Ascending aorta (tissue), 2 donors: ENCODE data around the gene FOXI1. TPM values are rescaled to one million over a fixed set of nuclear protein-coding genes. Genes with fewer than 3 reads are reported as not detected.
"Not testable (repeated sequence)": the region's sequence is repeated elsewhere in the genome, so short reads cannot be mapped to it uniquely, and the experiment has no call there.

Experiments used
- DNase-seq, 2 donors: peaks; one replicate each; pipeline ENCODE4 v3.0.0-alpha.2; 2019; ENCODE audit warnings: low spot score in 2 of 2
- H3K27ac ChIP-seq, 2 donors: fragments of 200-600 bp; sonication (generic); one replicate each; pipeline ENCODE4 v1.5.1; 2016 to 2017; ENCODE audit warnings: mild to moderate bottlenecking in 1 of 2
- H3K27me3 ChIP-seq: fragments of 200-600 bp; sonication (generic); one replicate; pipeline ENCODE4 v1.5.1; 2017
- H3K36me3 ChIP-seq, 2 donors: fragments of 200-600 bp; sonication (generic); one replicate each; pipeline ENCODE4 v1.5.1; 2016
- H3K4me1 ChIP-seq, 2 donors: fragments of 200-600 bp; sonication (generic); one replicate each; pipeline ENCODE4 v1.5.1; 2016 to 2017; ENCODE audit warnings: mild to moderate bottlenecking in 1 of 2
- H3K4me3 ChIP-seq, 2 donors: fragments of 200-600 bp; sonication (generic); one replicate each; pipeline ENCODE4 v1.5.1; 2016 to 2017; ENCODE audit warnings: mild to moderate bottlenecking in 1 of 2
- H3K9me3 ChIP-seq, 2 donors: fragments of 200-600 bp; sonication (generic); one replicate each; pipeline ENCODE4 v1.5.1; 2016
- intact Hi-C: fragments of 100-400 bp; cut with DNase I; formaldehyde crosslinking; loops from one replicate; pipeline ENCODE4 v1.15.1; 2023
- total RNA-seq: library from RNA; depleted of rRNA; stranded (reverse); fragments of >200 nt; gene quantifications from one replicate; pipeline ENCODE4 v1.1.0, GENCODE V29; 2016
- TF ChIP-seq, protein P1 (sequence below), 3 experiments: fragments of 200-600 bp in 2 of 3; fragments of 450-650 bp in 1 of 3; sonication (generic) in 2 of 3; IDR thresholded peaks; one replicate each; pipeline ENCODE4 v1.5.1; 2016 to 2019; ENCODE audit warnings: antibody characterized with exemption in 3 of 3, mild to moderate bottlenecking in 1 of 3, moderate library complexity in 1 of 3

FOXI1 gene
- total RNA-seq, 1 donor from 2014 or later = not detected

DNA sequence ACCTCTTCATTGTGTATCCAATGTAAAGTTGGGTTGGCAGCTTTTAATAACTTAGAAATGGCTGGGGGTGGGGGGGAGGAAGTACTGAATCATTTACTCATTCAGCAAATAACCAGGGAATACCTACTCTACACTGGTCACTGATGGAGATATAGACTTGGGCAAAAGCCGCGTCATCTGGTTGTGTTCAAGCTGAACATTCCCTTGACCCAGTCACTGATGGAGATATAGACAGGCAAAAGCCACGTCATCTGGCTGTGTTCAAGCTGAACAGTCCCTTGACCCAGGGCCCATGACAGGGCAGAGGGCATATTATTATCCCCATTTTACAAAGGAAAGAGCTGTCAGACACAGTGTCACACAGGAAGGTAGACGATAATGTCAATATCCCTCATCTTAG lies 32.6 kb downstream of the FOXI1 start:
- H3K27me3 ChIP-seq = no peaks in the 10 kb centered on the region
- no peak for DNase-seq
- H3K4me1 ChIP-seq = no peaks in the 10 kb centered on the region
- no peak overlapping the region for H3K4me3 ChIP-seq
- no peak overlapping the region for H3K27ac ChIP-seq
- no peaks in the 10 kb centered on the region for H3K9me3 ChIP-seq
- H3K36me3 ChIP-seq = no peaks in the 10 kb centered on the region
- TF ChIP-seq, protein P1, sequence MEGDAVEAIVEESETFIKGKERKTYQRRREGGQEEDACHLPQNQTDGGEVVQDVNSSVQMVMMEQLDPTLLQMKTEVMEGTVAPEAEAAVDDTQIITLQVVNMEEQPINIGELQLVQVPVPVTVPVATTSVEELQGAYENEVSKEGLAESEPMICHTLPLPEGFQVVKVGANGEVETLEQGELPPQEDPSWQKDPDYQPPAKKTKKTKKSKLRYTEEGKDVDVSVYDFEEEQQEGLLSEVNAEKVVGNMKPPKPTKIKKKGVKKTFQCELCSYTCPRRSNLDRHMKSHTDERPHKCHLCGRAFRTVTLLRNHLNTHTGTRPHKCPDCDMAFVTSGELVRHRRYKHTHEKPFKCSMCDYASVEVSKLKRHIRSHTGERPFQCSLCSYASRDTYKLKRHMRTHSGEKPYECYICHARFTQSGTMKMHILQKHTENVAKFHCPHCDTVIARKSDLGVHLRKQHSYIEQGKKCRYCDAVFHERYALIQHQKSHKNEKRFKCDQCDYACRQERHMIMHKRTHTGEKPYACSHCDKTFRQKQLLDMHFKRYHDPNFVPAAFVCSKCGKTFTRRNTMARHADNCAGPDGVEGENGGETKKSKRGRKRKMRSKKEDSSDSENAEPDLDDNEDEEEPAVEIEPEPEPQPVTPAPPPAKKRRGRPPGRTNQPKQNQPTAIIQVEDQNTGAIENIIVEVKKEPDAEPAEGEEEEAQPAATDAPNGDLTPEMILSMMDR (IDR thresholded peaks at IDR 0.05) = no peak
- intact Hi-C loops = no loop called here

DNA sequence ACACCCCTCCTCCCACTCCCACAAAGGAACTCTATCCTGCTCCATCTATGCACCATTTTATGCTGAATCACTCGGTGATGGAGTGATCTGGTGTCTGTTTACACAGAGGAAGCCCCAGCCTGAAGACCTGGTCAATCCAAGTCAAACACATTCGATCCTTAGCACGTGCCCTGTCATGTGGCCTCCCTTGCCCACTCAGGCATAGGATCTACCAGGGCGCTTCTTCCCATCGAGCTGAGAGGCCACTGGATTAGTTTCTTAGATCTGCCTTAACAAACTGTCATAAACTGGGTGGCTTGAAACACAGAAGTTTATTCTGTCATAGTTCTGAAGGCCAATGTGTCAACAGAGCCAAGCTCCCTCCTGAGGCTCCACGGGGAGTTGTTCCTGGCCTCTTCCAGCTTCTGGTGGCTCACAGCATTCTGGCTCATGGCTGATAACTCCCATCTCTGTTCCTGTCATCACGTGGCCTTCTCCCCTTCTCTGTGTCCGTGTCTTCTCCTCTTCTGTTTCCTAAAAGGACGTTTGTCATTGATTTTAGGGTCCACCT lies 34.2 kb downstream of the FOXI1 start:
- Histone ChIP-seq H3K9me3 (no peaks in the 10 kb centered on the region), H3K4me1 (no peaks in the 10 kb centered on the region), H3K4me3 (no peak overlapping the region), H3K27me3 (no peaks in the 10 kb centered on the region), H3K36me3 (no peaks in the 10 kb centered on the region), H3K27ac (no peak overlapping the region)
- DNase-seq = no peak
- TF ChIP-seq, protein P1 (IDR thresholded peaks at IDR 0.05) = no peak
- intact Hi-C loops = no loop called here

DNA sequence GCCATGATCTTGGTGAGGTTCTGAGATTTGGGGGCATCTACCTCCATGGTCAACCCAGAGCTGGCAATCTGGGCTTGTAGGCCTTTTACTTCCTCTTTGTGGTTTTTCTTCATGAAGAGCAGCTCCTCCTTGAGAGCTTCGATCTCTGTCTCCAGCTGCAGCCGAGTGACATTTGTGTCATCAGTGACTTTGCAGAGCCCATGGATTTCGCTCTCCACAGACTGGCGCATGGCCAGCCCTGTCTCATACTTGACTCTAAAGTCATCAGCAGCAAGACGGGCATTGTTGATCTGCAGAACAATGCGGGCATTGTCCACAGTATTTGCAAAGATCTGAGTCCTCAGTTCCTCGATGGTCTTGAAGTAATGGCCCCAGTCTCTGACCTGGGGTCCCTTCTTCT lies 35.5 kb downstream of the FOXI1 start:
- H3K4me1 ChIP-seq, DNase-seq, H3K36me3 ChIP-seq, H3K9me3 ChIP-seq, intact Hi-C loops, H3K4me3 ChIP-seq, H3K27ac ChIP-seq, H3K27me3 ChIP-seq: not testable (repeated sequence)

DNA sequence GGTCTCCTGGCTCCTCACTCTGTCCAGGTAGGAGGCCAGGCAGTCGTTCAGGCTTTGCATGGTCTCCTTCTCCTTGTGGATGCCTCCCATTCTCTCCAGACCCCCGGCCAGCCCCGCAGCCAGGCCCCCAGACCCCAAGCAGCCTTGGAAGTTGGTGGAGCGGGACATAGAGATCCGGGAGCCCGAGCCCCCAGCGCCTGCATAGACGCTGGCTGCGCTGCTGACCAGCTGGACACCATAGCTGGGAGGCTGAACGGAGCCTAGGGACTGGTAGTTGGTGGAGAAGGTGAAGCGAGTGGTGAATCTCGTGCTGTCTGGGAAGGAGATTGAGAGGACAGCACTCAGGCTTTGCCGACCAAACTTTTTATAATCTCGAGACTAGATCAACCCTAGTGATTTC lies 35.9 kb downstream of the FOXI1 start:
- TF ChIP-seq, protein P1 (IDR thresholded peaks at IDR 0.05) = no peak
- Histone ChIP-seq H3K9me3 (no peaks in the 10 kb centered on the region), H3K36me3 (no peaks in the 10 kb centered on the region), H3K4me3 (no peak overlapping the region), H3K27ac (no peak overlapping the region), H3K4me1 (no peaks in the 10 kb centered on the region), H3K27me3 (no peaks in the 10 kb centered on the region)
- intact Hi-C loops = no loop called here
- DNase-seq = no peak

DNA sequence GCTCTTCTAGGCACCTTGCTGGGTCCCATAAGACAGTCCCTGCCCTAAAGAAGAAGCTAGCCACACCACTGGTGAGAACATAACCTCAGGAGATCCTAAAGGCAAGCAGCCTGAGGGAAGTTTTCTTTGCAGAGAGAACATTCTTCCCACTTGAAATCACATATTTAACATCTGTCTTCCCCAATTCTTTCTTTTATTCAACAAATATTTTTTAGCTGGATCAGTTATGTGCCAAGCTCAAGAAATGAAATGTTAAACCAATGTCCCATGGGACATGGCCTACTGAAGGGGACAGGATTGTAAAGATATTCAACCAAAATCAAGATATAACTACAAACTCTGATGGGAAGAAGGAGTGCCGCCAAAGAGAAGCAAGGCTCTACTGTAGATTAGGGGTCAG lies 36.5 kb downstream of the FOXI1 start:
- H3K9me3 ChIP-seq = no peaks in the 10 kb centered on the region
- H3K27ac ChIP-seq = no peak overlapping the region
- no peaks in the 10 kb centered on the region for H3K4me1 ChIP-seq
- H3K36me3 ChIP-seq = no peaks in the 10 kb centered on the region
- DNase-seq = no peak
- TF ChIP-seq, protein P1 (IDR thresholded peaks at IDR 0.05) = no peak
- H3K27me3 ChIP-seq = no peaks in the 10 kb centered on the region
- H3K4me3 ChIP-seq = no peak overlapping the region
- intact Hi-C loops = no loop called here

- no peak for DNase-seq
- H3K4me1 ChIP-seq = no peaks in the 10 kb centered on the region
- no peaks in the 10 kb centered on the region for H3K9me3 ChIP-seq
- H3K27ac ChIP-seq = no peak overlapping the region
- TF ChIP-seq, protein P1 (IDR thresholded peaks at IDR 0.05) = no peak
- no peak overlapping the region for H3K4me3 ChIP-seq
- H3K36me3 ChIP-seq = no peaks in the 10 kb centered on the region
- intact Hi-C loops = no loop called here
- no peaks in the 10 kb centered on the region for H3K27me3 ChIP-seq
Observed at GRCh38 chr5:170143091-170143490, 37.4 kb downstream of the FOXI1 start.
